Superior temporal gyrus (tissue), 1 donor: Measurements from ENCODE around the gene VTN.

Source experiments
- DNase-seq: peaks from one replicate; pipeline ENCODE4 v3.0.0-alpha.2; 2016; ENCODE audit errors: extremely low spot score

The VTN gene

GRCh38 chr17:28370035-28370743 is at the start of gene VTN:
Gene VTN, minus strand, starts transcription at chr17:28370307. Its CDS starts 104 bp downstream, at chr17:28370203.
- DNase-seq, result no peak

- DNase-seq, result peak; percentile 38
Measured at GRCh38 chr17:28416703-28417311, 46.7 kb upstream of the VTN start.

GRCh38 chr17:28415886-28416285 is 45.8 kb upstream of the VTN start:
- no peak for DNase-seq

- DNase-seq, result no peak
Measured at GRCh38 chr17:28413804-28414203, 43.7 kb upstream of the VTN start.

- DNase-seq, result no peak
Measured at GRCh38 chr17:28412099-28412498, 42.0 kb upstream of the VTN start.

- DNase-seq, result no peak
Measured at GRCh38 chr17:28407974-28408306, 37.8 kb upstream of the VTN start.

GRCh38 chr17:28407130-28407973 is 37.2 kb upstream of the VTN start:
- DNase-seq, result no peak

- DNase-seq, result peak; percentile 48
Measured at GRCh38 chr17:28406473-28406814, 36.3 kb upstream of the VTN start.

- DNase-seq, result peak; percentile 60
Measured at GRCh38 chr17:28405632-28406472, 35.7 kb upstream of the VTN start, which contains the start of gene SLC46A1. Gene SLC46A1, minus strand, starts transcription at chr17:28406212. Its CDS starts 98 bp downstream, at chr17:28406114.

GRCh38 chr17:28404812-28405570 is 34.9 kb upstream of the VTN start:
- no peak for DNase-seq

- no peak for DNase-seq
Measured at GRCh38 chr17:28404461-28404811, 34.3 kb upstream of the VTN start.

GRCh38 chr17:28404007-28404406 is 33.9 kb upstream of the VTN start:
- DNase-seq, result no peak

GRCh38 chr17:28402844-28403243 is 32.7 kb upstream of the VTN start:
- no peak for DNase-seq

- no peak for DNase-seq
Measured at GRCh38 chr17:28402224-28402630, 32.1 kb upstream of the VTN start.

GRCh38 chr17:28399808-28400207 is 29.7 kb upstream of the VTN start:
- DNase-seq, result no peak

- DNase-seq, result no peak
Measured at GRCh38 chr17:28398280-28398981, 28.3 kb upstream of the VTN start.

GRCh38 chr17:28397687-28398279 is 27.7 kb upstream of the VTN start:
- no peak for DNase-seq

- DNase-seq, result no peak
Measured at GRCh38 chr17:28397275-28397674, 27.2 kb upstream of the VTN start.

- DNase-seq, result no peak
Measured at GRCh38 chr17:28396635-28397239, 26.6 kb upstream of the VTN start.

GRCh38 chr17:28395968-28396367 is 25.9 kb upstream of the VTN start:
- DNase-seq, result no peak
